ENCODE results near the gene PSMC1.

PSMC1 gene

GRCh38 chr14:90303473-90303872 is 47.1 kb downstream of the PSMC1 start:
- no peaks in the 10 kb centered on the region for H3K4me1 ChIP-seq (ENCODE audit: insufficient read depth, low read length, severe bottlenecking)
- no peaks in the 10 kb centered on the region for H3K9me2 ChIP-seq (ENCODE audit: low read depth, low read length)
- H4K20me1 ChIP-seq (ENCODE audit: insufficient read depth, low read length): no peaks in the 10 kb centered on the region
- no peak overlapping the region for H2AFZ ChIP-seq (ENCODE audit: low read length)
- peaks cover 49% of the 10 kb centered on the region for H3K36me3 ChIP-seq (ENCODE audit: insufficient read depth, low read length)
- no peak overlapping the region for H3K4me3 ChIP-seq (ENCODE audit: low read depth, low read length, poor library complexity, severe bottlenecking)
- H3K4me2 ChIP-seq (ENCODE audit: low read length): no peak overlapping the region
- no peaks in the 10 kb centered on the region for H3K79me2 ChIP-seq (ENCODE audit: insufficient read depth, low read length)
- 0 out of 2 replicates have a peak, but pooled peaks cover 4% of the 10 kb centered on the region for H3F3A ChIP-seq (ENCODE audit: insufficient read depth, low read length)
- no peaks in the 10 kb centered on the region for H3K27me3 ChIP-seq (ENCODE audit: insufficient read depth, low read length)
- no peak for TF ChIP-seq EZH2 (IDR thresholded peaks at IDR 0.05; ENCODE audit: borderline replicate concordance, low read length)
- no peak overlapping the region for H3K27ac ChIP-seq (ENCODE audit: low read depth, low read length, poor library complexity, severe bottlenecking)
- H3K9ac ChIP-seq (ENCODE audit: low read length): no peak overlapping the region
- no peaks in the 10 kb centered on the region for H3K9me3 ChIP-seq (ENCODE audit: low read length)

DNA sequence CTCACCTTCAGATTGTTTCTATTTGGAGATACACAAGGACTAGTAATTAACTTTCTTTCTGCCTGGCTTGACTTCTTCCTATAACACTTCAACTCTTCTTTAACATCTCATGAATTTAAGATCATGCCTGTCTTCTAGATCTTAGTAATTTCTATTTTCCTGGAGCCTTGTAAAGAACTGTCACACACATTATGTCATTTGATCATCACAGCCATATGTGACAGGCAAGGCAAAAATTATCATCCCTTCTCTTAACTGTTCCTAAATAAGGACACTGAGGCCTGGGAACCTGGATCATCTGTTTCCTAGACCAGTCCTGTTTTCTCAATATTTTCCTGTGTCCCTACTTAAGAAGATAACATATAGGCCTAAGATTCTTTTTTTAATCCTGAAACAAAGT is 48.1 kb downstream of the PSMC1 start:
- H3K27ac ChIP-seq (ENCODE audit: low read depth, low read length, poor library complexity, severe bottlenecking): no peak overlapping the region
- no peaks in the 10 kb centered on the region for H3K4me1 ChIP-seq (ENCODE audit: insufficient read depth, low read length, severe bottlenecking)
- no peak overlapping the region for H3K4me3 ChIP-seq (ENCODE audit: low read depth, low read length, poor library complexity, severe bottlenecking)
- H3K9me3 ChIP-seq (ENCODE audit: low read length): no peaks in the 10 kb centered on the region
- H3K4me2 ChIP-seq (ENCODE audit: low read length): no peak overlapping the region
- no peak overlapping the region for H3K9ac ChIP-seq (ENCODE audit: low read length)
- peaks cover 53% of the 10 kb centered on the region for H3K36me3 ChIP-seq (ENCODE audit: insufficient read depth, low read length)
- no peaks in the 10 kb centered on the region for H3K9me2 ChIP-seq (ENCODE audit: low read depth, low read length)
- no peak overlapping the region for H2AFZ ChIP-seq (ENCODE audit: low read length)
- H4K20me1 ChIP-seq (ENCODE audit: insufficient read depth, low read length): no peaks in the 10 kb centered on the region
- H3K79me2 ChIP-seq (ENCODE audit: insufficient read depth, low read length): no peaks in the 10 kb centered on the region
- no peaks in the 10 kb centered on the region for H3K27me3 ChIP-seq (ENCODE audit: insufficient read depth, low read length)
- 0 out of 2 replicates have a peak, but pooled peaks cover 4% of the 10 kb centered on the region for H3F3A ChIP-seq (ENCODE audit: insufficient read depth, low read length)
- TF ChIP-seq EZH2 (IDR thresholded peaks at IDR 0.05; ENCODE audit: borderline replicate concordance, low read length): no peak
- TF ChIP-seq CTCF (IDR thresholded peaks at IDR 0.05; ENCODE audit: low read length): no peak

GRCh38 chr14:90305176-90305601 is 48.8 kb downstream of the PSMC1 start:
- no peaks in the 10 kb centered on the region for H3K9me3 ChIP-seq (ENCODE audit: low read length)
- no peak overlapping the region for H3K4me2 ChIP-seq (ENCODE audit: low read length)

More at GRCh38 chr14:90305176-90305601, 48.8 kb downstream of the PSMC1 start:
- H2AFZ ChIP-seq (ENCODE audit: low read length): no peak overlapping the region
- H3K4me1 ChIP-seq (ENCODE audit: insufficient read depth, low read length, severe bottlenecking): no peaks in the 10 kb centered on the region
- no peak overlapping the region for H3K9ac ChIP-seq (ENCODE audit: low read length)
- H3K79me2 ChIP-seq (ENCODE audit: insufficient read depth, low read length): no peaks in the 10 kb centered on the region
- H3K27ac ChIP-seq (ENCODE audit: low read depth, low read length, poor library complexity, severe bottlenecking): no peak overlapping the region
- H3K27me3 ChIP-seq (ENCODE audit: insufficient read depth, low read length): no peaks in the 10 kb centered on the region
- no peak overlapping the region for H3K4me3 ChIP-seq (ENCODE audit: low read depth, low read length, poor library complexity, severe bottlenecking)
- peaks cover 55% of the 10 kb centered on the region for H3K36me3 ChIP-seq (ENCODE audit: insufficient read depth, low read length)
- H3F3A ChIP-seq (ENCODE audit: insufficient read depth, low read length): 0 out of 2 replicates have a peak, but pooled peaks cover 4% of the 10 kb centered on the region
- H3K9me2 ChIP-seq (ENCODE audit: low read depth, low read length): no peaks in the 10 kb centered on the region
- TF ChIP-seq CTCF (IDR thresholded peaks at IDR 0.05; ENCODE audit: low read length): no peak
- no peak for TF ChIP-seq EZH2 (IDR thresholded peaks at IDR 0.05; ENCODE audit: borderline replicate concordance, low read length)
- H4K20me1 ChIP-seq (ENCODE audit: insufficient read depth, low read length): no peaks in the 10 kb centered on the region

All from OCI-LY1 (cell line).